Vagina (tissue), 2 donors: ENCODE measurements around the gene WDR12.

ENCODE experiments used
- CTCF ChIP-seq, 3 experiments: fragments of 450-650 bp in 2 of 3; fragments of 200-600 bp in 1 of 3; sonication (generic) in 1 of 3; IDR thresholded peaks; one replicate each; pipeline ENCODE4 v1.5.1; 2017 to 2019; ENCODE audit warnings: antibody characterized with exemption in 3 of 3, mild to moderate bottlenecking in 2 of 3, moderate library complexity in 2 of 3
- POLR2A ChIP-seq, 2 donors: fragments of 450-650 bp; IDR thresholded peaks; one replicate each; pipeline ENCODE4 v1.6.1; 2017; ENCODE audit warnings: antibody characterized with exemption in 2 of 2, mild to moderate bottlenecking in 2 of 2, moderate library complexity in 2 of 2

- TF ChIP-seq CTCF (IDR thresholded peaks at IDR 0.05), result no peak
- TF ChIP-seq POLR2A (IDR thresholded peaks at IDR 0.05), result no peak
These were observed 86.6 kb downstream of the WDR12 start for GRCh38 chr2:202824901-202825300.
